ENCODE measurements around the gene ZMYM2.

GRCh38 chr13:19991531-19991930 is 33.0 kb downstream of the ZMYM2 start:
- no peak for TF ChIP-seq POLR2AphosphoS5 (IDR thresholded peaks at IDR 0.05; ENCODE audit: insufficient read depth, low read depth, low read length)
- TF ChIP-seq, protein P1, sequence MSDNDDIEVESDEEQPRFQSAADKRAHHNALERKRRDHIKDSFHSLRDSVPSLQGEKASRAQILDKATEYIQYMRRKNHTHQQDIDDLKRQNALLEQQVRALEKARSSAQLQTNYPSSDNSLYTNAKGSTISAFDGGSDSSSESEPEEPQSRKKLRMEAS (IDR thresholded peaks at IDR 0.05; ENCODE audit: insufficient read depth, insufficient read length), result no peak
